GM12875 (cell line): ENCODE data around the gene CEP85L.

Experiments
- H3K4me3 ChIP-seq: one replicate; pipeline ENCODE4 v1.5.1; 2011; ENCODE audit warnings: low read depth, low read length, control low read depth
- TF ChIP-seq, protein P1 (sequence below): IDR thresholded peaks from 2 replicates; pipeline ENCODE4 v1.5.1; 2011; ENCODE audit warnings: low read depth, mild to moderate bottlenecking, control low read depth, inconsistent platforms, low read length, moderate library complexity, borderline replicate concordance; ENCODE audit not compliant: insufficient read depth

Gene CEP85L

DNA sequence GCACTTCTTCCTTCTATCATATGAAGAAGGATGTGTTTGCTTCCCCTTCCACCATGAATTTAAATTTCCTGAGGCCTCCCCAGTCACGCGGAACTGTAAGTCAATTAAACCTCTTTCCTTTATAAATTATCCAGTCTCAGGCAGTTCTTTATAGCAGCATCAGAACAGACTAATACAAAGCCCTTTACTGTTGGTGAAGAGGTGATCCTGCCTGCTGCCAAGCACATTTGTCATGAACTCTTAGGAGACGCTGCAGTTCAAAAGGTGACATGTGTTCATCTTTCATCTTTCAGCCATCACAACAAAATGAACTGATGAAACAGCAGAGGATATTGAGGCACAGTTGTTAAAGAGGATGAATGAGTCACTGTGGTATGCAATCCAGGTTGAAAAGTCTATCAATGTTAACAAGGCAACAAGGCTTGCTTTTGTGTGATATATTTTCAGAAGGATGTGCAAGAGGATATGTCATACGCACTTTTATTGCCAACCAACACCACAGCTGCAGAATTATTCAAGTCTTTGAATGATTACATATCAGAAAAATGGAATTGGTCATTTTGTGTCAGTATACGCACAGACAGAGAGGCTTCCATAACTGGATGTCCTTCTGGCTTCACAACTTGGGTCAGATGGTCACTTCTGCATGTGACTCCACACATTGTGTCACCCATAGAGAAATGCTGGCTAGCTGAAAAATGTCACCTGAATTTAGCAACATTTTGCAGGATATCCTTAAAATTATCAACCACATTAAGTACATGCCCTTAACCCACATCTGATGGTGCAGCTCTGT is 155.7 kb downstream of the CEP85L start:
- TF ChIP-seq, protein P1, sequence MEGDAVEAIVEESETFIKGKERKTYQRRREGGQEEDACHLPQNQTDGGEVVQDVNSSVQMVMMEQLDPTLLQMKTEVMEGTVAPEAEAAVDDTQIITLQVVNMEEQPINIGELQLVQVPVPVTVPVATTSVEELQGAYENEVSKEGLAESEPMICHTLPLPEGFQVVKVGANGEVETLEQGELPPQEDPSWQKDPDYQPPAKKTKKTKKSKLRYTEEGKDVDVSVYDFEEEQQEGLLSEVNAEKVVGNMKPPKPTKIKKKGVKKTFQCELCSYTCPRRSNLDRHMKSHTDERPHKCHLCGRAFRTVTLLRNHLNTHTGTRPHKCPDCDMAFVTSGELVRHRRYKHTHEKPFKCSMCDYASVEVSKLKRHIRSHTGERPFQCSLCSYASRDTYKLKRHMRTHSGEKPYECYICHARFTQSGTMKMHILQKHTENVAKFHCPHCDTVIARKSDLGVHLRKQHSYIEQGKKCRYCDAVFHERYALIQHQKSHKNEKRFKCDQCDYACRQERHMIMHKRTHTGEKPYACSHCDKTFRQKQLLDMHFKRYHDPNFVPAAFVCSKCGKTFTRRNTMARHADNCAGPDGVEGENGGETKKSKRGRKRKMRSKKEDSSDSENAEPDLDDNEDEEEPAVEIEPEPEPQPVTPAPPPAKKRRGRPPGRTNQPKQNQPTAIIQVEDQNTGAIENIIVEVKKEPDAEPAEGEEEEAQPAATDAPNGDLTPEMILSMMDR: no peak
- no peak overlapping the region for H3K4me3 ChIP-seq

DNA sequence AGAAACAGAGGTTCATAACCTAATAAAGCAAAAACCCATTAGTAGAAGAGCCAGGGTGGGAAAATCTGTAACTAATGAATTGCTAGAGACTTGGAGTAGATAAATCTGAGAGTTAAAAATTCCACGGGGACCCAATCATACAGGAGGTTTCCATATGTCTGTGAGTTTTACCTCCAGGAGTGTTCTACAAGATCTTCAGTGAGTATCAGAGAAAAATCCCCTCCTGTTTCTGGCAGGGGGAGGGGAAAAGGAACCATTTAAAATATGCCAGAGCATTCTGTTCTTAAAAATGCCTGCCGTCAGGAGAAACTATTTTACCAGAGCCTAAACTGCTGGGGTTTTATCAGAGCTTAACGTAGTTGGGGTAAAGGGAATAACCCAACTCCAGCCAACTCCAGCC is 157.3 kb downstream of the CEP85L start:
- TF ChIP-seq, protein P1: no peak
- no peak overlapping the region for H3K4me3 ChIP-seq

DNA sequence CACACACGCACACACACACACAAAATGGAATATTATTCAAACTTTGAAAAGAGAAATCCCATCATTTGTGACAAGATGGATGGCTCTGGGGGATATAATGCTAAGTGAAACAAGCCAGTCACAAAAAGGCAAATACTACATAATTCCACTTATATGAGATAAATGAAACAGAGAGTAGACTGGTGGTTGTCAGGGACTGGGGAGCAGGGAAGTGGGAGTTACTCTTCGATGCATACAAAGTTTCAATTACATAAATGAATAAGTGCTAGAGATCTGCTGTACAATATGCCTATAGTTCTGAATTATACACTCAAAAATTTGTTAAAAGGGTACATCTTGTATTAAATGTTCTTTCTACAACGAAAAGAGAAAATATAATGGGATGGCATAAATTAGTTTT is 161.4 kb downstream of the CEP85L start:
- TF ChIP-seq, protein P1: no peak
- no peak overlapping the region for H3K4me3 ChIP-seq

DNA sequence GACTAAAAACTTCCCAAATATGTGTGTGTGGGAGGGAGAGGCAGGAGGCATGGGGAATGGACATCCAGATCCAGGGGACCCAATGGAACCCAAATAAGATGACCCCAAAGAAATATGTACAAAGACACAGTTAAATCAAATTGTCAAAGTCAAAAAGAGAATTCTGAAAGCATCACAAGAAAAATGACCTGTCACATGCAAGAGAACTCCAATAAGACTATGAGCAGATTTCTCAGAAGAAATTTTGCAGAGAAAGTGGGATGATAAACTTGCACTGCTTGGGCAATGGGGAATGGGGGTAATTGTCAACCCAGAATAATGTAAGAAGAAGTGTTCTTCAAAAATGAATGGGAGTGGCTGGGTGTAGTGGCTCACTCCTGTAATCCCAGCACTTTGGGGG is 162.8 kb downstream of the CEP85L start:
- no peak overlapping the region for H3K4me3 ChIP-seq
- TF ChIP-seq, protein P1: no peak

DNA sequence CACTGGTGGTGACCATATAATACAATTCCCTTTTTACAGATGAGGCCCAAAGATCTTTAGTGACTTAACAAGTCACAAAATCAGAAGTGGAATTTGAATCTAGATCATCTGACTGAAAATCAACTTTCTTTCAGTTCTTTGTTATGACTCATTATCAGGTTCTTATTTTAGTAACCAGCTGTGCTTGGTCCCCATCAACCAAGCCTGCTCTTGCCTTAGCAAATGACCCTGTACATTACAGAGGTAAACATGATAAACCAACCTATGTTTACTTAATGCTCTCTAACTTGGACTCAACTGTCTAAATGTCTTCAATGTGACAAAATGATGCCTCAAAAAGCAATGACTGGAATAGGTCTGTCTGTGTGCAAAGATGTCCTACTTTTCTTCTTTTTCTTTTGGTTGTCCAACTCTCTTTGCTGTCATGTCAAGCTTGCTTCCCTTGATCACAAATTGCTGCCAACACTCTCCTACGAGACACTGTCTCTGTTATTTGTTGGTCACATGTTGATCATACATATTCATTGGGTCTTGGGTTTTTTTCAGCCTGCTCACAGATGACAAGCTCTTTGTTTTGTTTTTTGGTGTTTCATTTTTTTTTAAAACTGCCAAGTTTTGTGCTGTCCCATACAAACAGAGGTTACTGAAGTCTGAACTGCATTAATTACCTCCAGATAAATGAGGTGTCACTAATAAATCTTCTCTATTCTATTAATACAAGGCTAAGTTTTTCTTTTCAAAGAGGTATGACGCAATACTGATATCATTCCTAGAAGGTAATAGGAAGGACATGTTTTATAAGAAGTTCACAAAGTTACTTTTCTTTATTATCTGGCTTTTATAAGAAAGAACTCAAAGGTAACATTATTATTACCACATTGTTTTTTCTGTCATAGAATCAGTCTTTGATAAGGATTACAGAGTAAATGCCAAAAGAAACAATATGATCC is 165.5 kb downstream of the CEP85L start:
- TF ChIP-seq, protein P1: no peak
- no peak overlapping the region for H3K4me3 ChIP-seq

DNA sequence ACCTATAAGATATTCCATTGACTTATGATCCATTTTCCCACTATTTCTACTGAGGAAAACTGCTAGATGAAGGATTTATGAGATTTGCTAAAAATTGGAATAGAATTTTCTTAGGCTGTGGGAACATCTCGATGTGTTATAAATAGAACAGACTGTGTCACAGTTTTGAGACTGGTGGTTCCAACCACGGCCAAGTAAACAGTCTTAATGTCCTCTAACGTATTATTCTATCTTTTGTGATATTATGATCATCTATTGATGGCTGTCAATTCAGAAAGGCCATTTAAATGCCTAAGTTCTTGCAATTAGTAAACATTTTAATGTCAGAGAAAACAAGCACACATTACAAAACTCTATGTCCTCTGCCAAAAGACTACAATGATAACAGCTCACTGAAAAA is 174.8 kb downstream of the CEP85L start:
- H3K4me3 ChIP-seq: no peak overlapping the region
- TF ChIP-seq, protein P1: no peak
